ENCODE results near the gene CERCAM. TPM values are rescaled to one million over a fixed set of nuclear protein-coding genes. Genes with fewer than 3 reads are reported as not detected.

CERCAM gene
- total and polyA plus RNA-seq, 2 of the 13 experiments (the other 11 are each of a cell fraction or from before 2014, with no cell fraction given) = 9.0 to 17.1 TPM

- TF ChIP-seq CERS6 (CRISPR knock-in tag; IDR thresholded peaks at IDR 0.05) (no peak), NFE2L2 (IDR thresholded peaks at IDR 0.05; ENCODE audit: low read length) (no peak), KDM4B (CRISPR knock-in tag; IDR thresholded peaks at IDR 0.05) (no peak), ZNF503 (CRISPR knock-in tag; IDR thresholded peaks at IDR 0.05) (no peak), TRIM24 (CRISPR knock-in tag; IDR thresholded peaks at IDR 0.05) (no peak), FOXP1 (IDR thresholded peaks at IDR 0.05) (no peak), FOXP1 (CRISPR knock-in tag; IDR thresholded peaks at IDR 0.05) (no peak), ZBTB7B (CRISPR knock-in tag; IDR thresholded peaks at IDR 0.05) (peak; percentile 63), FOXA1 (IDR thresholded peaks at IDR 0.05) (no peak), FOXA1 (CRISPR knock-in tag; IDR thresholded peaks at IDR 0.05) (no peak), SALL1 (CRISPR knock-in tag; IDR thresholded peaks at IDR 0.05) (peak; percentile 48), HDAC1 (CRISPR knock-in tag; IDR thresholded peaks at IDR 0.05) (no peak; the same call in 1 of the 2 replicates), NKX3-1 (CRISPR knock-in tag; IDR thresholded peaks at IDR 0.05) (no peak), ZNF350 (CRISPR knock-in tag; IDR thresholded peaks at IDR 0.05; ENCODE audit: borderline replicate concordance, low read depth) (no peak), TOPORS (CRISPR knock-in tag; IDR thresholded peaks at IDR 0.05) (no peak), THAP7 (CRISPR knock-in tag; IDR thresholded peaks at IDR 0.05) (0 out of 2 replicates have a peak, but pooled peaks have one; percentile 59), E2F5 (CRISPR knock-in tag; conservative IDR thresholded peaks at IDR 0.05) (no peak), SAP130 (CRISPR knock-in tag; IDR thresholded peaks at IDR 0.05; ENCODE audit: low read depth) (no peak), ARNTL (CRISPR knock-in tag; IDR thresholded peaks at IDR 0.05) (no peak), TOE1 (CRISPR knock-in tag; IDR thresholded peaks at IDR 0.05) (no peak), KDM6A (CRISPR knock-in tag; IDR thresholded peaks at IDR 0.05; ENCODE audit: low read depth) (no peak), IRF1 (CRISPR knock-in tag; IDR thresholded peaks at IDR 0.05; ENCODE audit: low read depth) (no peak), MTA1 (CRISPR knock-in tag; IDR thresholded peaks at IDR 0.05; ENCODE audit: borderline replicate concordance) (no peak), HNF4A (CRISPR knock-in tag; IDR thresholded peaks at IDR 0.05) (no peak), SRSF4 (IDR thresholded peaks at IDR 0.05; ENCODE audit: low read depth, low read length, poor library complexity, severe bottlenecking) (no peak), ZNF275 (CRISPR knock-in tag; IDR thresholded peaks at IDR 0.05; ENCODE audit: borderline replicate concordance) (no peak)
These were observed at the start of gene CERCAM (continued) for GRCh38 chr9:128420651-128421481.

All from HepG2 (cell line).